Nephron (organoid): ENCODE measurements around the gene NTF3.
A peak's percentile ranks its signal among the peaks of the same experiment; 100 is the strongest.

ENCODE experiments used
- H3K27ac Mint-ChIP-seq, 3 experiments: 2 replicates each; pipeline ENCODE4 v1.8.0; 2020; ENCODE audit warnings: mixed read lengths in 3 of 3, mild to moderate bottlenecking in 2 of 3, moderate library complexity in 1 of 3
- H3K27me3 Mint-ChIP-seq: 2 replicates; pipeline ENCODE4 v1.8.0; 2021; ENCODE audit warnings: low read depth, mild to moderate bottlenecking, moderate library complexity, mixed read lengths
- H3K36me3 Mint-ChIP-seq: 2 replicates; pipeline ENCODE4 v1.8.0; 2020; ENCODE audit warnings: low read depth, mixed read lengths
- H3K4me1 Mint-ChIP-seq: 2 replicates; pipeline ENCODE4 v1.8.0; 2020; ENCODE audit warnings: mixed read lengths
- H3K4me3 Mint-ChIP-seq, 3 experiments: 2 replicates each; pipeline ENCODE4 v1.8.0; 2020; ENCODE audit warnings: mild to moderate bottlenecking in 3 of 3, mixed read lengths in 3 of 3, moderate library complexity in 2 of 3
- H3K9me3 Mint-ChIP-seq: 2 replicates; pipeline ENCODE4 v1.8.0; 2020; ENCODE audit warnings: mixed read lengths
- CTCF ChIP-seq, 3 experiments: fragments of 200-600 bp; sonication (generic); IDR thresholded peaks; one replicate each; pipeline ENCODE4 v1.5.0; 2021; ENCODE audit warnings: antibody characterized with exemption in 3 of 3; ENCODE audit not compliant: unreplicated experiment in 3 of 3

NTF3 gene

GRCh38 chr12:5507401-5507935, 75.6 kb downstream of the NTF3 start:
- no peak overlapping the region for H3K27ac Mint-ChIP-seq

GRCh38 chr12:5507944-5508343, 76.0 kb downstream of the NTF3 start:
- Mint-ChIP-seq H3K4me3 (no peak overlapping the region), H3K27ac (no peak overlapping the region), H3K36me3 (no peaks in the 10 kb centered on the region), H3K4me1 (peaks cover 37% of the 10 kb centered on the region), H3K9me3 (no peaks in the 10 kb centered on the region), H3K27me3 (peaks cover 21% of the 10 kb centered on the region)
- TF ChIP-seq CTCF (IDR thresholded peaks at IDR 0.05; ENCODE audit: unreplicated experiment in 3 of 3): no peak

More at GRCh38 chr12:5507401-5507935, 75.6 kb downstream of the NTF3 start:
- peaks cover 33% of the 10 kb centered on the region for H3K4me1 Mint-ChIP-seq
- no peak overlapping the region for H3K4me3 Mint-ChIP-seq
- no peaks in the 10 kb centered on the region for H3K36me3 Mint-ChIP-seq
- H3K27me3 Mint-ChIP-seq: peaks cover 21% of the 10 kb centered on the region
- H3K9me3 Mint-ChIP-seq: no peaks in the 10 kb centered on the region
- no peak for TF ChIP-seq CTCF (IDR thresholded peaks at IDR 0.05; ENCODE audit: unreplicated experiment in 3 of 3)

- Mint-ChIP-seq H3K4me1 (peaks cover 35% of the 10 kb centered on the region), H3K36me3 (no peaks in the 10 kb centered on the region)
- no peak for TF ChIP-seq CTCF (IDR thresholded peaks at IDR 0.05; ENCODE audit: unreplicated experiment in 3 of 3)
These were observed 77.2 kb downstream of the NTF3 start for GRCh38 chr12:5509102-5509501.

GRCh38 chr12:5509557-5509956, 77.6 kb downstream of the NTF3 start:
- no peak overlapping the region for H3K4me3 Mint-ChIP-seq
- no peaks in the 10 kb centered on the region for H3K9me3 Mint-ChIP-seq
- no peak for TF ChIP-seq CTCF (IDR thresholded peaks at IDR 0.05; ENCODE audit: unreplicated experiment in 3 of 3)
- no peak overlapping the region for H3K27ac Mint-ChIP-seq
- no peaks in the 10 kb centered on the region for H3K36me3 Mint-ChIP-seq
- peaks cover 21% of the 10 kb centered on the region for H3K27me3 Mint-ChIP-seq
- H3K4me1 Mint-ChIP-seq: peaks cover 39% of the 10 kb centered on the region

More at GRCh38 chr12:5509102-5509501, 77.2 kb downstream of the NTF3 start:
- Mint-ChIP-seq H3K27me3 (peaks cover 21% of the 10 kb centered on the region), H3K27ac (no peak overlapping the region), H3K4me3 (no peak overlapping the region), H3K9me3 (no peaks in the 10 kb centered on the region)

- H3K36me3 Mint-ChIP-seq: no peaks in the 10 kb centered on the region
- H3K4me3 Mint-ChIP-seq: no peak overlapping the region
- peaks cover 23% of the 10 kb centered on the region for H3K27me3 Mint-ChIP-seq
- H3K9me3 Mint-ChIP-seq: no peaks in the 10 kb centered on the region
- peaks cover 42% of the 10 kb centered on the region for H3K4me1 Mint-ChIP-seq
- H3K27ac Mint-ChIP-seq: no peak overlapping the region
- TF ChIP-seq CTCF (IDR thresholded peaks at IDR 0.05; ENCODE audit: unreplicated experiment in 3 of 3): no peak
These were observed 78.4 kb downstream of the NTF3 start for GRCh38 chr12:5510251-5510805.

- H3K27ac Mint-ChIP-seq: peak overlapping the region; percentile 27 to 67 (median 55)
- peak overlapping the region in 1 of 3 experiments; percentile 16 for H3K4me3 Mint-ChIP-seq
- no peak for TF ChIP-seq CTCF (IDR thresholded peaks at IDR 0.05; ENCODE audit: unreplicated experiment in 3 of 3)
- peaks cover 16% of the 10 kb centered on the region for H3K27me3 Mint-ChIP-seq
- H3K4me1 Mint-ChIP-seq: peaks cover 49% of the 10 kb centered on the region
- H3K9me3 Mint-ChIP-seq: no peaks in the 10 kb centered on the region
- no peaks in the 10 kb centered on the region for H3K36me3 Mint-ChIP-seq
These were observed 79.3 kb downstream of the NTF3 start for GRCh38 chr12:5511256-5511643.
